M059J (cell line): ENCODE measurements around the gene AUTS2. TPM values are rescaled to one million over a fixed set of nuclear protein-coding genes. Genes with fewer than 3 reads are reported as not detected.

Source experiments
- DNase-seq: peaks from one replicate; pipeline ENCODE4 v3.0.0-alpha.2; 2012; ENCODE audit warnings: low read depth
- total RNA-seq: library from RNA; depleted of rRNA; stranded (reverse); fragments of >200 nt; shearing (Covaris generic); gene quantifications from 2 replicates; pipeline ENCODE4 v1.2.3, GENCODE V29; 2014

The AUTS2 gene
- total RNA-seq, 1 experiment from 2014 or later = 6.9 TPM

- no peak for DNase-seq
Observed at GRCh38 chr7:69968969-69969556, 370.8 kb downstream of the AUTS2 start.

DNA sequence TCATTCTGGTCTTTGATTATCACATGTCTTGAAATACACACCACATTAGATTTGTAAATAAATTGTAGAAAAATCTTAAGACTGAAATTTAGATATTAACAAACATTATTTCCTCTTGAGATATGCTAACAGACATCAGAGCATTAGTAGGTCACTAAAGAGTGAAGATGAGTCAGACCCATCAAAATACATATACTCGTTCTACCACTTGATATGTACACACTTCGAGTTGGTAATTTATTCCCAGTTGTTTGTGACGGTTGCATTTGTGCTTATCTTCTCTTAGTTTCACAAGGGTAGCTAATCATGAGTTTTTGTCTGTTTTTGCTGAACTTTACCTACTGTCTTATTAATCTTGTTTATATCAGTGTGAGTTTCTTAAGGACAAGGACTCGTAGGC lies 383.4 kb downstream of the AUTS2 start:
- DNase-seq = no peak

- no peak for DNase-seq
Observed at GRCh38 chr7:69982197-69982596, 383.9 kb downstream of the AUTS2 start.

GRCh38 chr7:69989551-69989950 lies 391.3 kb downstream of the AUTS2 start:
- no peak for DNase-seq

- DNase-seq = no peak
Observed at GRCh38 chr7:69992938-69993337, 394.7 kb downstream of the AUTS2 start.

DNA sequence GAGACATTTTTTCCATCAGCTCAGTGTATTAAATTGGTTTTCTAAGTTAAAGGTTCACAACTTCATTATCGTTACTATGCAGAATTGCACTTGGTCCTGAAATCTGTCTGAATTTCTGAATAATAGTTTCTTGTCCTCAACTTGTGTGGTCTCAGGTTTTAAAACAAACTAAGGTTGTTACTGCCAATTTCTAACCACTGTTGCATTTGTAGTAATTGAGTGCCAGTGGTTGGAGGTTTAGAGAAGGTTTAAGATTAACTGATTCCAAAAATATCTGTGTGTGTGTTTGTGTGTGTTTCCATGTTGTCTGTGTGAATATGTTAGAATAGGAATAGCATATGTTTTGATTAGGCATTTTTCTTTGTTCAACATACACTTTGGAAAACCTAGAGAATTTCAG lies 395.9 kb downstream of the AUTS2 start:
- DNase-seq = no peak

- DNase-seq = no peak
Observed at GRCh38 chr7:69994886-69995542, 396.7 kb downstream of the AUTS2 start.

DNA sequence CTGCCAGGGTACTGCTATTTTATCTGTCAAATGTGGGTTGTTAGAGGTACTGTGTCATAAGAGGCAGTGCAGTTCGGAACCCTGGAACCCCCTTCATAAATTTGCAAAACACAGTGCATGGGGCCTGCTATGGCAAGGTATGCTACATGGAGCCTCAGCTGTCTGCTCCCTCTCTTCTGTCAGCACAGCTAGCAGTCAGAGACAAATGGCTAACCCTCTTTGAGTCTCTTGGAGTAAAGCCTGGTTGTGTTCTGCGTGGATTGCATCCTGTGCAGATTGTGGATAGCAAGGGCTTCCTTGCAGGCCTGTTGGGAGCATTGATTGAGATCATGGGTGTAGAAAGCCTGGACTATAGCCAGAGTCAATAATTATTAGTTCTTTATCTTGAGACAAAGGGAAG lies 397.8 kb downstream of the AUTS2 start:
- no peak for DNase-seq

DNA sequence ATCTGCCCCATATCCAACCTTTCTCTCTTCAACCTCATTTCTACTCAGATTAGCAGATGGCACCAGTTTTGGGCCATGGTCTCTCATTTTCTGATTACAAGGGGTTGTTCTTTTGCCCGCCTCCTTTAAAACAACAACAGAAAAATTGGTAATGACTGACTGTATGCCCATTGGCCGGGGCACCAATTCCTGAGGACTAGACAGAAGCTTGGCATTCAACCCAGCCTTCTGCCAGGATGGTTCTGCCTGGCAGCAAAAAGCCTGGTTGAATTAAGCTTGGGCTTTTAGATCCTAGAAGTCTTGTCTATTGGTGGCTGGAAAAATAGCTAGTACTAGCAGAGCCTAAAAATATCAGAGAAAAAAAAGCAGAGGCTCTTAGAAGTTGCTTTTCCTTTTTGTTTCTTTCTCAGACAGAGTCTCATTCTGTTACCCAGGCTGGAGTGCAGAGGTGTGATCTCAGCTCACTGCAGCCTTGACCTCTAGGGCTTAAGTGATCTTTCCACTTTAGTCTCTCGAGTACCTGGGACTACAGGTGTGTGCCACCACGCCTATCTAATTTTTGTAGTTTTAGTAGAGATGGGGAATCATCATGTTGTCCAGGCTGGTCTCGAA lies 402.6 kb downstream of the AUTS2 start:
- no peak for DNase-seq

DNA sequence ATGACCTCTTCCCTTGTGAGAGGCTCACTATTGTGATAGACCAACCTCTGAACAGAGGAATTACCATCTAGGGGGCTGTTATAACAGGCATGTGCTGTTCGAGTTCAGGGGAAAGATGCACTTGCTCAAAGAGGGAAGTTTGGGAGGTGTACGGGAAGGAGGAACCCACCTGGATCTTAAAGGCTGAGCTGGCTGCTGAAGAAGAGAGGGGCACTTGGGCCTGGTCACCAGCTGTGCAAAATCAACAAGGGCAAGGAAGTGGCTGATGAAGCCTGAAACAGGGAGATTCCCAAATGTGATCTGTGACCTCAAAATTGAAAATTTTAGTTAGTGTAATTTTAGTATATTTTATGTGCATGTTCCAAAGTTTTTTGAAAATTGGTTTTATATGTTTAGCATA lies 407.2 kb downstream of the AUTS2 start:
- DNase-seq = no peak

DNA sequence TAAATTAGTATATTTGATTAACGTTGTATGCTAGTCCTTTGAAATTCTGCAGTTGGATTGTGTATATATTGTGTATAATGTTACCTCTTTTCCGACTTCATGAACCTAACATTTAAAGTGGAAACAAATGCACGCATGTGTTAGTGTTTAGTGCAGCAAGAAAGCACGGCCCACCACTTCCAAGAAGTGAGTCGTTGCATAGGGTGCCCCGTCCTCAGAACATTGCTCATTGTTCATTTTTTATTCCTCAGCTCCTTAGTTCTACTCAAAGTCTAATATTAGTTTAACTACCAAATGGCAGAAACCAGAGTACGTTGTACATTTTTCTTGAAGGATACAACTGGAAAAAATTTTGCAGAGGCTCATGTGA lies 407.6 kb downstream of the AUTS2 start:
- no peak for DNase-seq

DNA sequence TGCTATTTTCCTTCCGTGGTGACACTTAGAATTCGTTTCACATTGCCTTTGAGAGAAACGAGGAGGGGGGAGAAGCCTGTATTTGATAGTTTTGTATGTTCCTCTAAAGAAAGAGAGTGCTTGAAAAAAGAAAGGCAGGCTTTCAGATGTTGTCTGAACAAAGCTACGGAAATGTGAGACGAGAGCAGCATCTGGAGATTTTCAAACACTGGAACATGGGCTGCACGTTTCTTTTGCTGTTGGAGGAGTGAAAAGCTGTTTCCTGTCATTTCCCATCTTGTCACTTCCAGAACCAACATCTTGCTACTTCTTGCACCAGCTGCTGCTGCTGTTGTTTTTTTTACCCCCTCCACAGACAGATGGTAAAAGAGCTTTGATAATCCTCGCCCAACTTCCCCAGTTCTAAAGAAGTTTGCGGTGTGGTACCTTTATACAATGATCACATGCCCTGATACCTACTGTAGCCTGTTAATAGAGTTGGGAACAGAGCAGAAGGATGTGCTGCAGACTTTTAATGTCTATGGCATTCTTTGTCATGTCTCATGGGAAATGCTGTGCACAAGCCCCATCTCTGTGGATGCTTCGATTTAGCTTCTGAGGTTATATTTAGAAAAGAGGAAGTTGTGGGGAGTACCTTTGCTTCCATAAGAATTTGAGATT lies 408.1 kb downstream of the AUTS2 start:
- no peak for DNase-seq

DNA sequence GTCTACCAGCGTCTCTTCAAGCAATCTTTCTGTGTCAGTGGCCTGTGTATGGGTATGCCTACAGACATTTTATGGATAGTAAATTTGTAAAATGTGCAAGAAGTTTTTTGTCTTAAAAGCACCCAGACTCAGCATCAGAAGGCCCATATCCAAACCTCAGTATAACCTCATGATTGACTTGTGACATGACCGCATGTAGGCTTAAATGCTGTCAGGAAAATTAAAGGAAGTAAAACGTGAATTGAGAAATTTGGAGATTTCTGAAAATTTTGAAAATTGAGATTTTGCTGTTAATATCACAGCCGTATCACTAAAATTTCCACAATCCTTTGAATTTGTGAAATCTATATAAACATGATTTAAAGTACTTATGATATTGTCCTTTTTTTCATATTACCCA lies 410.2 kb downstream of the AUTS2 start:
- DNase-seq = no peak

- DNase-seq = no peak
Observed at GRCh38 chr7:70014472-70015177, 416.4 kb downstream of the AUTS2 start.

- no peak for DNase-seq
Observed at GRCh38 chr7:70015353-70015752, 417.1 kb downstream of the AUTS2 start.

- DNase-seq = peak; percentile 72
Observed at GRCh38 chr7:70016044-70016770, 417.9 kb downstream of the AUTS2 start.

GRCh38 chr7:70017357-70017756 lies 419.1 kb downstream of the AUTS2 start:
- DNase-seq = no peak

GRCh38 chr7:70018700-70019099 lies 420.4 kb downstream of the AUTS2 start:
- no peak for DNase-seq

- DNase-seq = no peak
Observed at GRCh38 chr7:70027867-70028266, 429.6 kb downstream of the AUTS2 start.

DNA sequence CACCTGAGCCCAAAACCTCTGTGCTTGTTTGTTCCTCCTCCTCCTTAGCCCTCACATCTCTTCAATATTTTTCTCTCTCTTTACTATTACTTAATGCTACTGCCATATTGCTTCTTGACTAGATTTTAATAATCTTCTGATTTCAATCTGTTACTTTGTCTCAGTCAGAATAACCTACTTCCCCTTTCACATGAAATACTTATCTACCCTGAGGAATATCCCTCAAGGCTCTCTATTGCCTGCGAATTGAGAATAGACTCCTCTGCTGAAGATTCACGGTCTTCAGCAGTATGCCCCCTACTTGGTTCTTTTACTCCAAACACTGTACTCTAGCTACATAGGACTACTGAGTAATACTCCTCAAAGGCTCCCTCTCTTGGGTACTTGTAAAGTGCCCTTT lies 430.3 kb downstream of the AUTS2 start:
- DNase-seq = no peak

GRCh38 chr7:70029993-70030392 lies 431.7 kb downstream of the AUTS2 start:
- no peak for DNase-seq

GRCh38 chr7:70030745-70031144 lies 432.5 kb downstream of the AUTS2 start:
- no peak for DNase-seq
